ENCODE data around the gene S100G. TPM values are rescaled to one million over a fixed set of nuclear protein-coding genes. Genes with fewer than 3 reads are reported as not detected.
A peak's percentile ranks its signal among the peaks of the same experiment; 100 is the strongest.
"Not testable (repeated sequence)": the region's sequence is repeated elsewhere in the genome, so short reads cannot be mapped to it uniquely, and the experiment has no call there.

The S100G gene
- polyA plus RNA-seq, 1 of the 3 experiments (the other 2 are of a cell fraction), result not detected

GRCh38 chrX:16601885-16602284 is 48.1 kb upstream of the S100G start:
- H3K79me2 ChIP-seq (ENCODE audit: insufficient read depth), result no peaks in the 10 kb centered on the region
- H3K4me2 ChIP-seq, result no peak overlapping the region
- H3K9me2 ChIP-seq, result no peaks in the 10 kb centered on the region
- ChIA-PET CTCF (interaction anchor here (1.4 kb wide), 1 partner anchor 9 kb away, joined by 5 read pairs; no protein-coding TSS in a partner anchor), POLR2A (no interaction called here)
- H3K4me3 ChIP-seq (ENCODE audit: low read depth in 2 of 2, low read length in 1 of 2), result no peak overlapping the region
- H4K20me1 ChIP-seq (ENCODE audit: insufficient read depth), result no peaks in the 10 kb centered on the region
- no peak for TF ChIP-seq SMC3 (IDR thresholded peaks at IDR 0.05; ENCODE audit: low read depth, low read length)
- TF ChIP-seq TCF12 (IDR thresholded peaks at IDR 0.05), result peak; percentile 13; the same call in 1 of the 2 replicates
- TF ChIP-seq TAF1 (IDR thresholded peaks at IDR 0.05; ENCODE audit: borderline replicate concordance, low read depth, low read length), result no peak
- no peak for TF ChIP-seq ZBTB33 (IDR thresholded peaks at IDR 0.05; ENCODE audit: borderline replicate concordance, low read depth)
- TF ChIP-seq REST (IDR thresholded peaks at IDR 0.05; ENCODE audit: low read depth, low read length), result no peak
- no peak for TF ChIP-seq IRF3 (IDR thresholded peaks at IDR 0.05; ENCODE audit: low read depth, low read length)
- TF ChIP-seq MAX (IDR thresholded peaks at IDR 0.05; ENCODE audit: low read depth), result no peak
- peak; percentile 36; the same call in 1 of the 2 replicates for TF ChIP-seq PBX3 (IDR thresholded peaks at IDR 0.05)
- TF ChIP-seq FOXM1 (IDR thresholded peaks at IDR 0.05; ENCODE audit: low read depth), result no peak
- 56% methylated on average over 4 of the region's 4 CpGs for WGBS (ENCODE audit: low lambda C conversion rate)
- H2AFZ ChIP-seq (ENCODE audit: low read depth), result no peak overlapping the region
- H3F3A ChIP-seq (replicated peaks; ENCODE audit: insufficient read depth), result peaks cover 5% of the 10 kb centered on the region
- no peaks in the 10 kb centered on the region for H3K27me3 ChIP-seq (ENCODE audit: insufficient read depth)
- DNase-seq, result no peak
- H3K36me3 ChIP-seq (replicated peaks in 1 of 2; ENCODE audit: control insufficient read depth in 1 of 2, insufficient read depth in 2 of 2, low read length in 1 of 2), result peaks cover 0 to 12% of the 10 kb centered on the region in 2 experiments
- H3K4me1 ChIP-seq (ENCODE audit: control insufficient read depth in 1 of 2, insufficient read depth in 2 of 2, low read depth in 1 of 2, low read length in 1 of 2), result peaks cover 5 to 17% of the 10 kb centered on the region in 2 experiments; a peak in 3 of 4 replicates
- H3K9me3 ChIP-seq, result no peaks in the 10 kb centered on the region
- no peak overlapping the region for H3K9ac ChIP-seq
- no peak overlapping the region for H3K27ac ChIP-seq (ENCODE audit: low read depth in 2 of 2, low read length in 1 of 2)

GRCh38 chrX:16603235-16603634 is 46.7 kb upstream of the S100G start:
- DNase-seq; H3F3A ChIP-seq (replicated peaks; ENCODE audit: insufficient read depth); POLR2A ChIA-PET; CTCF ChIA-PET; H3K9me3 ChIP-seq; H3K79me2 ChIP-seq (ENCODE audit: insufficient read depth); H3K9ac ChIP-seq; H3K9me2 ChIP-seq; H4K20me1 ChIP-seq (ENCODE audit: insufficient read depth); H3K4me3 ChIP-seq (ENCODE audit: low read depth in 2 of 2, low read length in 1 of 2); H3K27me3 ChIP-seq (ENCODE audit: insufficient read depth); H2AFZ ChIP-seq (ENCODE audit: low read depth): not testable (repeated sequence)
- Histone ChIP-seq H3K27ac (ENCODE audit: low read depth in 2 of 2, low read length in 1 of 2) (peak overlapping the region in 1 of 2 experiments; percentile 54; a peak in 1 of 4 replicates), H3K4me2 (peak overlapping the region; percentile 26; the same call in 1 of the 2 replicates), H3K4me1 (ENCODE audit: control insufficient read depth in 1 of 2, insufficient read depth in 2 of 2, low read depth in 1 of 2, low read length in 1 of 2) (peaks cover 9 to 17% of the 10 kb centered on the region in 2 experiments; a peak in 3 of 4 replicates), H3K36me3 (replicated peaks in 1 of 2; ENCODE audit: control insufficient read depth in 1 of 2, insufficient read depth in 2 of 2, low read length in 1 of 2) (peaks cover 0 to 12% of the 10 kb centered on the region in 2 experiments)
- 95% methylated on average over 6 of the region's 6 CpGs for WGBS (ENCODE audit: low lambda C conversion rate)
